H1 (cell line): ENCODE results near the gene PLK5.

Experiments
- CTCF ChIP-seq, 3 experiments: IDR thresholded peaks; 1 replicate in 2 of 3; 2 replicates in 1 of 3; pipeline versions ENCODE4 v1.5.1 to v1.6.1; 2011; ENCODE audit warnings: low read length in 3 of 3, mild to moderate bottlenecking in 3 of 3, inconsistent platforms in 2 of 3, low read depth in 1 of 3, moderate library complexity in 1 of 3; ENCODE audit not compliant: insufficient read depth in 1 of 3; ENCODE audit errors: control extremely low read depth in 1 of 3
- EGR1 ChIP-seq: IDR thresholded peaks from 2 replicates; pipeline ENCODE4 v1.6.1; 2011; ENCODE audit warnings: low read depth, low read length, borderline replicate concordance
- EP300 ChIP-seq, 2 experiments: IDR thresholded peaks; 1 replicate in 1 of 2; 2 replicates in 1 of 2; pipeline ENCODE4 v1.6.1; 2011 to 2012; ENCODE audit warnings: low read depth in 2 of 2, low read length in 2 of 2, mild to moderate bottlenecking in 2 of 2, borderline replicate concordance in 1 of 2, inconsistent platforms in 1 of 2, moderate library complexity in 1 of 2
- EZH2 ChIP-seq: fragments of 200-600 bp; sonication (generic); IDR thresholded peaks from 2 replicates; pipeline ENCODE4 v1.7.1; 2012; ENCODE audit warnings: low read depth, mild to moderate bottlenecking, moderate library complexity, low read length, inconsistent platforms; ENCODE audit not compliant: severe bottlenecking
- HDAC2 ChIP-seq, 2 experiments: fragments of 300-600 bp in 1 of 2; sonication (generic) in 1 of 2; IDR thresholded peaks; 2 replicates each; pipeline ENCODE4 v1.6.1; 2011 to 2012; ENCODE audit warnings: low read depth in 2 of 2, low read length in 2 of 2, mild to moderate bottlenecking in 2 of 2, moderate library complexity in 2 of 2, borderline replicate concordance in 1 of 2, inconsistent platforms in 1 of 2
- POLR2A ChIP-seq, 2 experiments: IDR thresholded peaks; 1 replicate in 1 of 2; 2 replicates in 1 of 2; pipeline ENCODE4 v1.6.1; 2011; ENCODE audit warnings: low read depth in 2 of 2, low read length in 2 of 2, mild to moderate bottlenecking in 2 of 2; ENCODE audit errors: control extremely low read depth in 1 of 2
- POLR2AphosphoS5 ChIP-seq: IDR thresholded peaks from 2 replicates; pipeline ENCODE4 v1.6.1; 2011; ENCODE audit warnings: low read depth, low read length
- SP1 ChIP-seq: IDR thresholded peaks from 2 replicates; pipeline ENCODE4 v1.6.1; 2011; ENCODE audit warnings: low read depth, low read length
- SP4 ChIP-seq: IDR thresholded peaks from 2 replicates; pipeline ENCODE4 v1.6.1; 2012; ENCODE audit warnings: low read length, inconsistent platforms
- TAF1 ChIP-seq: IDR thresholded peaks from 2 replicates; pipeline ENCODE4 v1.6.1; 2011; ENCODE audit warnings: mild to moderate bottlenecking, low read depth, low read length
- ZNF274 ChIP-seq: IDR thresholded peaks from 2 replicates; pipeline ENCODE4 v1.7.0; 2012; ENCODE audit warnings: low read length, borderline replicate concordance; ENCODE audit errors: extremely low read depth

DNA sequence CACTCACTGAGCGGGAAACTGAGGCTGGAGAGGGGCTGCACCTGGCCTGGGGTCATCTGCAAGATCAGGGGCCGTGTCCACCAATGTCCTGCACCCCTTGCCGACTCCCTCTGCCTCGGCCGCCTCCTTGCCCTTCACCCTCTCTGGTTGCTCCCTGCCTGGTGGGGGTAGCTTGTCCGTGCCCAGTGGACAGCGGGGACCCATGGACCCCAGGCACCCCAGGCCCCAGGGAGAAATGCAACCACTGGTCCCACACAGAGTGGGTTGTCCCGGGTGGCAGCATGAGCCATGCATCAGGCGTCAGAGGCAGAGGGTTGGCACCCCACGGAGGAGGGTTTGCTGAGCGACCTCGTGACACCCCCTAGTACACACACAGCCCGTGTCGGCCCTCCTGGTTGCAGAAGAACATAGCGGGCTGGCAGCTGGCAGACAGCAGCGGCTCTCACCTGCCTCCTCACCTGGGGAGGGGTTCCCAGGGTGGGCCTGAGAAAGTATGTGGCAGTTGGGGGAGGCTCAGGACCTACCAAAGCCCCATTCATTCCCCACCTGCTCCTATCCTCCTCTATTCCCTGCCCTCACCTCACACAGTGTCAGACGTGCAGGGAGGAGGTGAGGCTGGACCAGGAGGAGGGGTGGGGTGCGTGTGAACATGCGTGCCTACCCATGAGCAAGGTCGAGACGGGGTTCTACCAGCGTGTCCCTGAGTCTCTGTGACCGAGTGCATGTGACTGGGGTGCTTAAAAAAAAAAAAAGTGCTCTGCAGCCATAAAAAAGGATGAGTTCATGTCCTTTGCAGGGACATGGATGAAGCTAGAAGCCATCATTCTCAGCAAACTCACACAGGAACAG, 19.7 kb upstream of the PLK5 start:
- TF ChIP-seq EGR1 = no peak
- no peak for TF ChIP-seq POLR2AphosphoS5
- no peak for TF ChIP-seq HDAC2 (IDR thresholded peaks at IDR 0.05; ENCODE audit: borderline replicate concordance in 1 of 2, low read depth in 2 of 2, low read length in 2 of 2)
- no peak for TF ChIP-seq CTCF (IDR thresholded peaks at IDR 0.05; ENCODE audit: control extremely low read depth in 1 of 3, insufficient read depth in 1 of 3, low read depth in 1 of 3, low read length in 3 of 3)
- no peak for TF ChIP-seq POLR2A (IDR thresholded peaks at IDR 0.05; ENCODE audit: control extremely low read depth in 1 of 2, low read depth in 2 of 2, low read length in 2 of 2)
- no peak for TF ChIP-seq SP1
- TF ChIP-seq ZNF274 = no peak
- TF ChIP-seq EZH2 = no peak
- no peak for TF ChIP-seq EP300 (IDR thresholded peaks at IDR 0.05; ENCODE audit: borderline replicate concordance in 1 of 2, low read depth in 2 of 2, low read length in 2 of 2)
- TF ChIP-seq SP4 = no peak
- TF ChIP-seq TAF1 = no peak
